ENCODE measurements around the gene MIOS. TPM values are rescaled to one million over a fixed set of nuclear protein-coding genes. Genes with fewer than 3 reads are reported as not detected.

Gene MIOS
- polyA plus RNA-seq, 1 donor (not counting 4 experiments of a cell fraction or from before 2014, with no cell fraction given), result 29.2 TPM

GRCh38 chr7:7585241-7585928 lies 18.7 kb downstream of the MIOS start:
- DNase-seq (ENCODE audit: low read depth, low spot score) (no peak), FAIRE-seq (no peak)
- Histone ChIP-seq H3K9me3 (ENCODE audit: control insufficient read depth, low read depth, low read length) (no peaks in the 10 kb centered on the region), H3K4me2 (ENCODE audit: control insufficient read depth, extremely low read depth, insufficient read depth, low read depth, low read length) (no peak overlapping the region), H4K20me1 (ENCODE audit: control insufficient read depth, extremely low read depth, insufficient read depth, low read length) (no peaks in the 10 kb centered on the region), H2AFZ (ENCODE audit: control insufficient read depth, low read length) (no peak overlapping the region), H3K27ac (ENCODE audit: control insufficient read depth, insufficient read depth, low read length) (no peak overlapping the region), H3K9ac (ENCODE audit: control insufficient read depth, extremely low read depth, insufficient read depth, low read length) (no peak overlapping the region), H3K36me3 (ENCODE audit: control insufficient read depth in 2 of 2, extremely low read depth in 1 of 2, insufficient read depth in 2 of 2, low read length in 2 of 2) (peaks cover 0 to 4% of the 10 kb centered on the region in 2 experiments), H3K4me1 (ENCODE audit: control insufficient read depth, extremely low read depth, insufficient read depth, low read length) (peaks cover 6% of the 10 kb centered on the region), H3K79me2 (ENCODE audit: control insufficient read depth, insufficient read depth, low read length) (no peaks in the 10 kb centered on the region), H3K9me1 (ENCODE audit: control insufficient read depth, extremely low read depth, insufficient read depth, low read length) (peaks cover 4% of the 10 kb centered on the region), H3K27me3 (ENCODE audit: control insufficient read depth, extremely low read depth, insufficient read depth, low read length) (no peaks in the 10 kb centered on the region), H3K4me3 (ENCODE audit: control insufficient read depth in 2 of 3, extremely low read depth in 1 of 3, insufficient read depth in 2 of 3, low read depth in 1 of 3, low read length in 3 of 3) (no peak overlapping the region)
- dilution Hi-C loops (cut with MboI; ENCODE audit: extremely low pct_ligation_motif_present, low sequenced_read_pairs), result no loop called here
- no peak for TF ChIP-seq CTCF (optimal IDR thresholded peaks at IDR 0.05 in 1 of 3, IDR thresholded peaks at IDR 0.05 in 1 of 3, conservative IDR thresholded peaks at IDR 0.05 in 1 of 3; ENCODE audit: extremely low read depth in 1 of 3, insufficient read depth in 2 of 3, low read length in 3 of 3)
- no peak for TF ChIP-seq EZH2 (IDR thresholded peaks at IDR 0.05; ENCODE audit: low read length)

GRCh38 chr7:7595451-7595850 lies 28.8 kb downstream of the MIOS start:
- no peaks in the 10 kb centered on the region for H3K27me3 ChIP-seq (ENCODE audit: control insufficient read depth, extremely low read depth, insufficient read depth, low read length)
- no peak for DNase-seq (ENCODE audit: low read depth, low spot score)
- H3K9me3 ChIP-seq (ENCODE audit: control insufficient read depth, low read depth, low read length), result no peaks in the 10 kb centered on the region
- H3K36me3 ChIP-seq (ENCODE audit: control insufficient read depth in 2 of 2, extremely low read depth in 1 of 2, insufficient read depth in 2 of 2, low read length in 2 of 2), result peaks cover 3 to 5% of the 10 kb centered on the region in 2 experiments
- H3K9me1 ChIP-seq (ENCODE audit: control insufficient read depth, extremely low read depth, insufficient read depth, low read length), result no peaks in the 10 kb centered on the region
- H3K9ac ChIP-seq (ENCODE audit: control insufficient read depth, extremely low read depth, insufficient read depth, low read length), result no peak overlapping the region
- no peak overlapping the region for H3K4me2 ChIP-seq (ENCODE audit: control insufficient read depth, extremely low read depth, insufficient read depth, low read depth, low read length)
- H2AFZ ChIP-seq (ENCODE audit: control insufficient read depth, low read length), result no peak overlapping the region
- no peaks in the 10 kb centered on the region for H3K4me1 ChIP-seq (ENCODE audit: control insufficient read depth, extremely low read depth, insufficient read depth, low read length)
- FAIRE-seq, result no peak
- H3K4me3 ChIP-seq (ENCODE audit: control insufficient read depth in 2 of 3, extremely low read depth in 1 of 3, insufficient read depth in 2 of 3, low read depth in 1 of 3, low read length in 3 of 3), result no peak overlapping the region
- no peak overlapping the region for H3K27ac ChIP-seq (ENCODE audit: control insufficient read depth, insufficient read depth, low read length)
- dilution Hi-C loops (cut with MboI; ENCODE audit: extremely low pct_ligation_motif_present, low sequenced_read_pairs), result no loop called here
- H3K79me2 ChIP-seq (ENCODE audit: control insufficient read depth, insufficient read depth, low read length), result no peaks in the 10 kb centered on the region
- no peaks in the 10 kb centered on the region for H4K20me1 ChIP-seq (ENCODE audit: control insufficient read depth, extremely low read depth, insufficient read depth, low read length)
- TF ChIP-seq CTCF (optimal IDR thresholded peaks at IDR 0.05 in 1 of 3, IDR thresholded peaks at IDR 0.05 in 1 of 3, conservative IDR thresholded peaks at IDR 0.05 in 1 of 3; ENCODE audit: extremely low read depth in 1 of 3, insufficient read depth in 2 of 3, low read length in 3 of 3) (no peak), EZH2 (IDR thresholded peaks at IDR 0.05; ENCODE audit: low read length) (no peak)

Data from keratinocyte (primary cell).